Psoas muscle (tissue), 8 donors: ENCODE measurements around the gene PPP1R37. TPM values are rescaled to one million over a fixed set of nuclear protein-coding genes. Genes with fewer than 3 reads are reported as not detected.

Experiments
- ATAC-seq, 4 donors: fragments of 200-7000 bp; cut with Tn5 transposase; one replicate each; pipeline ENCODE4 v1.9.1; 2020; ENCODE audit warnings: moderate library complexity in 3 of 4, mild to moderate bottlenecking in 2 of 4
- DNase-seq, 2 donors: peaks; one replicate each; pipeline ENCODE4 v3.0.0-alpha.2; 2020
- H3K27ac ChIP-seq: fragments of 200-600 bp; one replicate; pipeline ENCODE4 v1.8.0; 2022
- H3K27me3 ChIP-seq, 3 donors: fragments of 200-600 bp in 1 of 3; one replicate each; pipeline versions ENCODE4 v1.6.1 to v1.8.0; 2013 to 2022; ENCODE audit warnings: low read length in 2 of 3, mild to moderate bottlenecking in 2 of 3, moderate library complexity in 1 of 3; ENCODE audit not compliant: insufficient read depth in 3 of 3
- H3K36me3 ChIP-seq, 2 donors: fragments of 200-600 bp in 1 of 2; one replicate each; pipeline versions ENCODE4 v1.6.1 to v1.8.0; 2013 to 2022; ENCODE audit warnings: low read depth in 1 of 2, mild to moderate bottlenecking in 1 of 2, moderate library complexity in 1 of 2; ENCODE audit not compliant: insufficient read depth in 1 of 2
- H3K4me1 ChIP-seq: fragments of 200-600 bp; one replicate; pipeline ENCODE4 v1.8.0; 2022
- H3K4me3 ChIP-seq: fragments of 200-600 bp; one replicate; pipeline ENCODE4 v1.8.0; 2022; ENCODE audit warnings: mild to moderate bottlenecking
- H3K9me3 ChIP-seq: fragments of 200-600 bp; one replicate; pipeline ENCODE4 v1.8.0; 2022
- CTCF ChIP-seq: fragments of 200-600 bp; IDR thresholded peaks from one replicate; pipeline ENCODE4 v1.8.0; 2022; ENCODE audit warnings: antibody characterized with exemption
- WGBS, 3 donors: extraction: QIAGEN DNeasy Blood & Tissue Kit; methylation state at CpG; one replicate each; pipeline versions ENCODE4 v1.1.6 to v1.1.7; 2013; 5-methylcytosine and 5-hydroxymethylcytosine counted together
- intact Hi-C, 2 donors: fragments of 100-400 bp; cut with DNase I; formaldehyde crosslinking; loops; one replicate each; pipeline versions ENCODE4 v1.11.0 to v1.14.2; 2022
- polyA plus RNA-seq, 3 donors: library from polyadenylated mRNA; stranded (reverse); fragments of 200-250 nt; gene quantifications; one replicate each; pipeline ENCODE4 v1.2.3, GENCODE V29; 2013
- total RNA-seq, 4 donors: library from RNA; stranded (reverse); fragmentation: NEBNext Ultra II Directional in 2 of 4; extraction: Animal tissue kit (Norgen Biotek cat#: 25700) in 2 of 4; gene quantifications; one replicate each; pipeline versions ENCODE4 v1.2.1 to v1.2.4, GENCODE V29; 2021 to 2023
- donor health status: healthy with polysubstance abuse.
- donor health status: DM: no; HTN: no; CAD: no; lungs with moderate emphysema.
- donor health status: Bipolar disorder and iron deficiency.
- donor health status: healthy.
- donor health status: DM: yes; HTN: yes; CAD: no.
- donor health status: DM: no; HTN: no; CAD: no.
- donor health status: DM: no; HTN: no; CAD: no.
- donor health status: DM: yes; HTN: yes; CAD: no.

The PPP1R37 gene
- total and polyA plus RNA-seq, 7 donors, result 25.5 to 39.5 (median 29.3) TPM

- 51 to 64% (median 62%) methylated on average over 18 of the region's 18 CpGs for WGBS, 3 donors
- no peaks in the 10 kb centered on the region for H3K4me1 ChIP-seq
- H3K4me3 ChIP-seq, result no peak overlapping the region
- intact Hi-C loops, result loop anchor here in 1 of 2 donors (5.0 kb wide), 1 partner anchor 85 kb away; the partner anchor contains the start of gene EXOC3L2
- no peaks in the 10 kb centered on the region for H3K9me3 ChIP-seq
- no peaks in the 10 kb centered on the region for H3K36me3 ChIP-seq
- no peak overlapping the region for H3K27ac ChIP-seq
- TF ChIP-seq CTCF, result no peak
- H3K27me3 ChIP-seq, result peaks cover 0 to 27% (median 2%) of the 10 kb centered on the region in 3 donors
- ATAC-seq (no peak), DNase-seq (no peak)
Observed at GRCh38 chr19:45162608-45163143, 69.7 kb downstream of the PPP1R37 start.

- H3K36me3 ChIP-seq, result no peaks in the 10 kb centered on the region
- no peak overlapping the region for H3K4me3 ChIP-seq
- DNase-seq (no peak), ATAC-seq (no peak)
- no peaks in the 10 kb centered on the region for H3K4me1 ChIP-seq
- H3K27ac ChIP-seq, result no peak overlapping the region
- peaks cover 0 to 27% (median 2%) of the 10 kb centered on the region in 3 donors for H3K27me3 ChIP-seq
- intact Hi-C loops, result loop anchor here in 1 of 2 donors (5.0 kb wide), 1 partner anchor 84 kb away; the partner anchor contains the start of gene EXOC3L2
- no peak for TF ChIP-seq CTCF
- 82 to 84% (median 83%) methylated on average over 17 of the region's 17 CpGs for WGBS, 3 donors
- H3K9me3 ChIP-seq, result no peaks in the 10 kb centered on the region
Observed at GRCh38 chr19:45163156-45163555, 70.2 kb downstream of the PPP1R37 start.

GRCh38 chr19:45163751-45164460 lies 70.9 kb downstream of the PPP1R37 start:
- no peaks in the 10 kb centered on the region for H3K4me1 ChIP-seq
- no peak overlapping the region for H3K4me3 ChIP-seq
- WGBS, 3 donors, result 76 to 81% (median 79%) methylated on average over 15 of the region's 15 CpGs
- H3K36me3 ChIP-seq, result no peaks in the 10 kb centered on the region
- no peak for TF ChIP-seq CTCF
- ATAC-seq (no peak), DNase-seq (no peak)
- peaks cover 0 to 27% (median 0%) of the 10 kb centered on the region in 3 donors for H3K27me3 ChIP-seq
- H3K27ac ChIP-seq, result no peak overlapping the region
- H3K9me3 ChIP-seq, result no peaks in the 10 kb centered on the region
- intact Hi-C loops, result loop anchor here in 1 of 2 donors (5.0 kb wide), 1 partner anchor 83 kb away; the partner anchor contains the start of gene EXOC3L2

GRCh38 chr19:45164577-45165335 lies 71.8 kb downstream of the PPP1R37 start:
- H3K36me3 ChIP-seq, result no peaks in the 10 kb centered on the region
- peak; percentile 21 to 54 (median 30) for ATAC-seq
- H3K4me1 ChIP-seq, result no peaks in the 10 kb centered on the region
- H3K9me3 ChIP-seq, result no peaks in the 10 kb centered on the region
- DNase-seq, result peak in 1 of 2 donors; percentile 40
- WGBS, 3 donors, result 36 to 42% (median 37%) methylated on average over 21 to 27 of the region's 27 CpGs
- intact Hi-C loops, result loop anchor here in 1 of 2 donors (5.0 kb wide), 1 partner anchor 83 kb away; the partner anchor contains the start of gene EXOC3L2
- H3K4me3 ChIP-seq, result no peak overlapping the region
- H3K27me3 ChIP-seq, result peaks cover 0 to 25% (median 0%) of the 10 kb centered on the region in 3 donors
- TF ChIP-seq CTCF, result no peak
- no peak overlapping the region for H3K27ac ChIP-seq
